ENCODE measurements around the gene CCDC158.
"Not testable (repeated sequence)": the region's sequence is repeated elsewhere in the genome, so short reads cannot be mapped to it uniquely, and the experiment has no call there.

Gene CCDC158

DNA sequence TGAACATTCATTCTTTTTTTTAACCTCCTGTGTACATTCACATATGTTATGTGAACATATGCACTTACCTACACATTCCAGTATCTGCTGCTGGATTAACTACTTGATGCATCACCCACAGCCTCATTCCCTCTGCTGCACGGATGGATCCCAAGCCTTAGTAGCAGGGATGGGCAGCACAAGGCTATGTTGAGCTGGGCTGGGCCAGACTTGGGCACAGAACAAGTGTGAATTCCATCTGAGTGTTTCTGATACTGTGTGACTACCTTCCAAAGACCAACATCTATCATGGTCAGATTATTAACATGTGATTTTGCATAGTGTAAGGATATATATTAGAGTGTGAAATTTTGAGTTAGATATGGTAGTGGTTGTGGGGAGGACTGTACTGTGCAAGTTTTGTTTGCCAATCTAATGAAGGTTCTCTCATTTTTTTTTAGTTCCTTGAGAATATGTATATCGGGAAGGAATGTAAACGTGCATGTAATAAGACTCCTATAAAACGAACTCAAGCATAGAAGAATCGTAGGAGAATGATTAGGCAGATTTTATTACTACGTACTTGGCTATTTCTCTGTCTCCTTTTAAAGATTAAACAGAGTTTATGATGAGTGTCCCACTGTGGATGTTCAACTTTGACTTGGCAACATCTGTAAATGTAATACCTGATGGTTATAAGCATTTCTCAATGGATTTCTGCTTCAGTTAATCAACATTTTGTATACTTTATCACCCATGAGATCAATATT, 137.8 kb downstream of the CCDC158 start:
- H3K79me2 ChIP-seq (ENCODE audit: control insufficient read depth, insufficient read depth, low read length, unreplicated experiment) = no peaks in the 10 kb centered on the region
- no peaks in the 10 kb centered on the region for H3K36me3 ChIP-seq (ENCODE audit: insufficient read depth, low read length)
- H3K27ac ChIP-seq (ENCODE audit: low read depth, low read length) = no peak overlapping the region
- no peaks in the 10 kb centered on the region for H3K4me1 ChIP-seq (ENCODE audit: control insufficient read depth, insufficient read depth, low read length, unreplicated experiment)
- H3K4me3 ChIP-seq (ENCODE audit: low read depth, low read length) = no peak overlapping the region
- H3K27me3 ChIP-seq (ENCODE audit: insufficient read depth, low read length) = no peaks in the 10 kb centered on the region
- H2AFZ ChIP-seq (ENCODE audit: low read length, unreplicated experiment) = no peak overlapping the region

DNA sequence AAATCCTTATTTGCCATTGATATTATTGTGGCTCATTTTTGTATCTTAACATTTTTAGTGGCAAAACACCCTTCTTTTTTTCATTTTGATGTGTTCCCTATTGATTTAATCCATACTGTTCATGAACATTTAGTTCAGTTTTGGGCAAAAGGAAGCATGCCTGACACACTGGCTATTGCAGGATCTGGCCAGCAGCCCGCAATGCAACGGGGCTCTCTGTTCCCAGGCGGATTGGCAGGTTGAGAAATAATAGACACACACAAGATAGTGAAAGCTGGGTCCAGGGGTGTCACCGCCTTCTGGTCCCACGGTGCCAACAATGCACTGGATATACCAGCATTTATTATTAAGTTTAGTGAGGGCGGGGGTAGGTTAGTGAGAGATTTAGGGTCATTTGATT, 139.3 kb downstream of the CCDC158 start:
- H2AFZ ChIP-seq (ENCODE audit: low read length, unreplicated experiment); H3K36me3 ChIP-seq (ENCODE audit: insufficient read depth, low read length); H3K4me3 ChIP-seq (ENCODE audit: low read depth, low read length); H3K27me3 ChIP-seq (ENCODE audit: insufficient read depth, low read length); H3K4me1 ChIP-seq (ENCODE audit: control insufficient read depth, insufficient read depth, low read length, unreplicated experiment); H3K79me2 ChIP-seq (ENCODE audit: control insufficient read depth, insufficient read depth, low read length, unreplicated experiment); H3K27ac ChIP-seq (ENCODE audit: low read depth, low read length): not testable (repeated sequence)

DNA sequence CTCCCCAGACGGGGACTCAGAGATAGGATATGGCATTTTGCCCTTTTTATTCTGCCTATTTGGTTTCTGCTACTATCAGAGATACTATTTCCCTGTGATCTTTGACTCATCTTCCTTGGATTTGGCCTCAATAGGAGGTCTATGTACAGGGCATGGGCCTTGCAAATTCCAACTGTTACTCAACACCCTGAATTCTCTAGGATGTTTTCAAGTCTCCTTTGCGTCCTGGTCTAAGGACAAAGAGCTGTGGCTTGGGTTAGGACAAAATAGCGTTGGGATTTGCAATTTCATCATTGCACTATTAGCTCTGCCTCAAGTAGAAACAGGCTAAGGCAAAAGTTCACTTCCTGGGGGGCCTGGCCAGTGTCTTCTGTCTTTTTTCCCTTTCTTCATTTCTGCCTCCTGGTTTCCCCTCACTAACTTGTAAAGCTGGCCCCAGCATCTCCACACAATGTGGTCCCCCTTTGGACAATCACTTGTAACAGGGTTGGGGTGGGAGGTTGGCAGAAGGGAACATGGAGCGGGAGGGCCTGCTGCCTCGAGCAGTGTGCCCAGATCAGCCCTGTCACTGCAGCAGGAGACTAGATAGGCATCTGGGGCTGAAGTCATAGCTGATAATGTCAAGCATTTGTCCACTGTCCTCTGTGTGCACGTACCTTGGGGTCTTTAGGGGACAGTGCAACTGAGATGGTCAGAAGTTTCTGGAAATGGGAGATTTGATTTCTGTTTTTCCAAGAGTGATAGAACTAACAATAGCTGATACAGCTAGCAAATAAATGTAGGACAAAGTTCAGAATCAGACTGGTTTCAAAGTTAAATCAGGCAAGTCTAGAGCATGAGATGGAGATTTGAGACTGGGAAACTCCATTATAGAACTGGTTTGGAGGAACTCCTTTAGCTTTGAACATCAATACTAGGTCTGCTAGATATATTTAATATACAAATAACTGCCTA, 140.2 kb downstream of the CCDC158 start:
- Histone ChIP-seq H2AFZ (ENCODE audit: low read length, unreplicated experiment) (no peak overlapping the region), H3K27ac (ENCODE audit: low read depth, low read length) (no peak overlapping the region), H3K4me3 (ENCODE audit: low read depth, low read length) (no peak overlapping the region), H3K27me3 (ENCODE audit: insufficient read depth, low read length) (no peaks in the 10 kb centered on the region), H3K4me1 (ENCODE audit: control insufficient read depth, insufficient read depth, low read length, unreplicated experiment) (no peaks in the 10 kb centered on the region), H3K36me3 (ENCODE audit: insufficient read depth, low read length) (no peaks in the 10 kb centered on the region), H3K79me2 (ENCODE audit: control insufficient read depth, insufficient read depth, low read length, unreplicated experiment) (no peaks in the 10 kb centered on the region)

DNA sequence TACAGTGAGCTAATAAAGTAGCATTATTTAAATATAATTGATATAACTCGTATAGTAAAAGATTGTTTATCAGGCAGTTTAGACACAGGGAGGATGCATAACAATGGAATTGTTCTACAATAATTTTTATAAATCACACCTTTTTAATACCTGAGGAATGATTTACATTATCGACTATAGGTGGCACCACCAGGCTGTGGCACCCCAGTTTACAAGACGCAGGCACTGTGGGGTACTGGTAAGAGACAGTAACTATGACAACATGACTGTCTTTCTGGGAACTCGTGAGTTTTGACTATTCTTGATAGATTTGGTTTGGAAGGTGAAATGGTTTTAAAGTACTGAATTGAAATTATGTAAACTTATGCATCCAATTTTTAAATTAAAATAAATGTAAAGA, 141.5 kb downstream of the CCDC158 start:
- Histone ChIP-seq H3K4me3 (ENCODE audit: low read depth, low read length) (no peak overlapping the region), H3K4me1 (ENCODE audit: control insufficient read depth, insufficient read depth, low read length, unreplicated experiment) (no peaks in the 10 kb centered on the region), H3K27me3 (ENCODE audit: insufficient read depth, low read length) (no peaks in the 10 kb centered on the region), H3K36me3 (ENCODE audit: insufficient read depth, low read length) (no peaks in the 10 kb centered on the region), H2AFZ (ENCODE audit: low read length, unreplicated experiment) (no peak overlapping the region), H3K27ac (ENCODE audit: low read depth, low read length) (no peak overlapping the region), H3K79me2 (ENCODE audit: control insufficient read depth, insufficient read depth, low read length, unreplicated experiment) (no peaks in the 10 kb centered on the region)

DNA sequence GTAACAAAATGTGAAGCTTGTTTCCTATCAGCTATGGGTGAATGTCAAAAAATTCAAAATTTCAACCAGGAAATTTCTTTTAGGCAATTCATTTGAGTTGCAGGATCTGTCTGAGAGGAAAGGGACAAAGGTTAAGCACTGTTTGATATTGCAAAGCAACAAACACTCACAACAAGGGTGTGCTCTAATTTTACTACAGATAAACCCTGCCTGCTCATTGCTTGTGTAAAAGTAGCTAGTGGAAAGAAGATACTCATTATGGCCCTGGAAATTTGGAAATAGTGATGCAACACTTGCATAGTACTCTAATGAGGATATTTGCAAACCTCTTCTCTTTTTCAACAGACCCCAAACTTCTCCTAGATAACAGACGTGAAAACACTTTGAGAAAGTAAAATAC, 142.4 kb downstream of the CCDC158 start:
- Histone ChIP-seq H2AFZ (ENCODE audit: low read length, unreplicated experiment) (no peak overlapping the region), H3K27me3 (ENCODE audit: insufficient read depth, low read length) (no peaks in the 10 kb centered on the region), H3K36me3 (ENCODE audit: insufficient read depth, low read length) (no peaks in the 10 kb centered on the region), H3K4me3 (ENCODE audit: low read depth, low read length) (no peak overlapping the region), H3K79me2 (ENCODE audit: control insufficient read depth, insufficient read depth, low read length, unreplicated experiment) (no peaks in the 10 kb centered on the region), H3K4me1 (ENCODE audit: control insufficient read depth, insufficient read depth, low read length, unreplicated experiment) (no peaks in the 10 kb centered on the region), H3K27ac (ENCODE audit: low read depth, low read length) (no peak overlapping the region)

DNA sequence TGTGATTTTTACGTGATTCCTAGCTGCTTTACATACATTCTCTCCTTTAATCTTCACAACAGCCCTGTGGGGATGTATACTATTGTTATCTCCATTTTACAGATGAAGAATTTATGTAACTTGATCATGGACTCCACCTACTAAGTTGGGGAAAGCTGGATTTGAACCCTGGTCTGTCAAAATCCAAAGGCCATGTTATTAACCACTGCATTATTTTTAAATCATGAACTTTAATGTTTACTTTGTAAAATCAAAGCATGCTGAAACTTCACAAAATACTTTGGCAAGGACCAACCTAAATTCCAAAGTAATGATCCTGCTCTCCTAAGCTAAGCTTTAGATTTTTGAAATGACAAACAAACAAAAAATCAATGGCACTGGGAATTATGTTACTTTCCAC, 143.3 kb downstream of the CCDC158 start:
- no peak overlapping the region for H3K4me3 ChIP-seq (ENCODE audit: low read depth, low read length)
- H2AFZ ChIP-seq (ENCODE audit: low read length, unreplicated experiment) = no peak overlapping the region
- no peaks in the 10 kb centered on the region for H3K27me3 ChIP-seq (ENCODE audit: insufficient read depth, low read length)
- no peak overlapping the region for H3K27ac ChIP-seq (ENCODE audit: low read depth, low read length)
- no peaks in the 10 kb centered on the region for H3K4me1 ChIP-seq (ENCODE audit: control insufficient read depth, insufficient read depth, low read length, unreplicated experiment)
- no peaks in the 10 kb centered on the region for H3K36me3 ChIP-seq (ENCODE audit: insufficient read depth, low read length)
- H3K79me2 ChIP-seq (ENCODE audit: control insufficient read depth, insufficient read depth, low read length, unreplicated experiment) = no peaks in the 10 kb centered on the region

DNA sequence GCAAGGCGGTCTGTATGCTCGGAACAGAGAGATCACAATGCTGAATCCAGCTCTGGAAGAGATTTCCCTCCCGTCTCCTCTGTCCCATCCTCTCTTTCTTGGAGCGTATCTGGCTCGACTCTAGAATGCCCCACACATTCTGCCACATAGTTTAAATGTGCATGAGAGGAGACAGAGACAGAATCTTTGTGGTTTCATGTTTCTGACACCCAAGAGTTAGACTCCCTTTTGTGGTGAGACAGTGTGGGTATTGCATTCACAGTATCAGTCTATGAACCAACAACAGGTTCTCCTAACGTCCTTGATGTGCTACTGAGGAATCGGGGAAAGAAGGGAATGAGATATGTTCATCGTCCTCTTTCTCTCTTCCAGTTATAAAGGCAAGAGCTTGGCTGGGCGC, 144.1 kb downstream of the CCDC158 start:
- no peaks in the 10 kb centered on the region for H3K36me3 ChIP-seq (ENCODE audit: insufficient read depth, low read length)
- no peaks in the 10 kb centered on the region for H3K4me1 ChIP-seq (ENCODE audit: control insufficient read depth, insufficient read depth, low read length, unreplicated experiment)
- no peaks in the 10 kb centered on the region for H3K27me3 ChIP-seq (ENCODE audit: insufficient read depth, low read length)
- H3K27ac ChIP-seq (ENCODE audit: low read depth, low read length) = no peak overlapping the region
- no peaks in the 10 kb centered on the region for H3K79me2 ChIP-seq (ENCODE audit: control insufficient read depth, insufficient read depth, low read length, unreplicated experiment)
- no peak overlapping the region for H3K4me3 ChIP-seq (ENCODE audit: low read depth, low read length)
- H2AFZ ChIP-seq (ENCODE audit: low read length, unreplicated experiment) = no peak overlapping the region

DNA sequence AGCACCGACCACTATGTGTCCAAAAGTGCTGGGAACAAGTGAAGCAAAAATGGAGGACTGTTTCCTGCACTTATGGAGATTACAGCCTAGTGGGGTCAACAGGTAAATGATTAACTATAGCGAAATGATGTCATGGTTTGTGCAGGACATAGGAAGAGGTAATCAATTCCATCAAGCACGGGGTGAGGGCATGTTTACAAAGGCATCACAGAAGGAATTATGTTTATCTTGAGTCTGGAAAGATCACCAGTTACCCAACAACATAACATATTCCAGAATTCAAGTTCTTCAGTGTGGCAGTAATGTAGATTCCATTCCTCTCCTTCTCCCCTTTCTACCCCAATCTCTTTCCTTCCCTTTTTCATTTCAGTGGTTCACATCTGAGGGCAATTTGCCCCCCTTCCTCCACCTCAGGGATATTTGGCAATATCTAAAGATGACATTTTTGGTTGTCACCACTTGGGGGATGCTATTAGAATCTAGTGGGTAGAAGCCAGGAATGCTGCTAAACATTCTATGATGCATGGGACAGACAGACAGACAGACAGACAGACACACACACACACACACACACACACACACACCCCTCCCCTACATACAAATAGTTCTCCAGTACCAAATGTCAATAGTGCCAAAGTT, 145.3 kb downstream of the CCDC158 start:
- H2AFZ ChIP-seq (ENCODE audit: low read length, unreplicated experiment) = no peak overlapping the region
- H3K4me3 ChIP-seq (ENCODE audit: low read depth, low read length) = no peak overlapping the region
- no peaks in the 10 kb centered on the region for H3K79me2 ChIP-seq (ENCODE audit: control insufficient read depth, insufficient read depth, low read length, unreplicated experiment)
- H3K4me1 ChIP-seq (ENCODE audit: control insufficient read depth, insufficient read depth, low read length, unreplicated experiment) = no peaks in the 10 kb centered on the region
- no peak overlapping the region for H3K27ac ChIP-seq (ENCODE audit: low read depth, low read length)
- no peaks in the 10 kb centered on the region for H3K36me3 ChIP-seq (ENCODE audit: insufficient read depth, low read length)
- peaks cover 10% of the 10 kb centered on the region for H3K27me3 ChIP-seq (ENCODE audit: insufficient read depth, low read length)

DNA sequence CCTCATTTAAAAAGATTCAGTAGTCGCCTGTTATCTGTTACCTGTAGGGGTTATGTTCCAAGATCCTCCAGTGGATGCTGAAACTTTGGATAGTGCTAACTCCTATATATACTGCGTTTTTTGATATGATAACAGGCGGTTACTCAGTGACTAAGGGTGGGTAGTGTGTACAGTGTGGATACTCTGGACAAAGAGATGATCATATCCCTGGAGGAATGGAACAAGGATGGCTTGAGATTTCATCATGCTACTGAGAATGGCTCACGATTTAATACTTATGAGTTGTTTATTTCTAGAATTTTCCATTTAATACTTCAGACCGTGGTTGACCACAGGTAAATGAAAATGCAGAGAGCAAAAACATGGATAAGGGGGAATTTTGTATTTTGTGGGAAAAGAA, 147.9 kb downstream of the CCDC158 start:
- Histone ChIP-seq H3K36me3 (ENCODE audit: insufficient read depth, low read length) (no peaks in the 10 kb centered on the region), H3K4me3 (ENCODE audit: low read depth, low read length) (no peak overlapping the region), H2AFZ (ENCODE audit: low read length, unreplicated experiment) (no peak overlapping the region), H3K4me1 (ENCODE audit: control insufficient read depth, insufficient read depth, low read length, unreplicated experiment) (no peaks in the 10 kb centered on the region), H3K79me2 (ENCODE audit: control insufficient read depth, insufficient read depth, low read length, unreplicated experiment) (no peaks in the 10 kb centered on the region), H3K27me3 (ENCODE audit: insufficient read depth, low read length) (peaks cover 11% of the 10 kb centered on the region), H3K27ac (ENCODE audit: low read depth, low read length) (no peak overlapping the region)

DNA sequence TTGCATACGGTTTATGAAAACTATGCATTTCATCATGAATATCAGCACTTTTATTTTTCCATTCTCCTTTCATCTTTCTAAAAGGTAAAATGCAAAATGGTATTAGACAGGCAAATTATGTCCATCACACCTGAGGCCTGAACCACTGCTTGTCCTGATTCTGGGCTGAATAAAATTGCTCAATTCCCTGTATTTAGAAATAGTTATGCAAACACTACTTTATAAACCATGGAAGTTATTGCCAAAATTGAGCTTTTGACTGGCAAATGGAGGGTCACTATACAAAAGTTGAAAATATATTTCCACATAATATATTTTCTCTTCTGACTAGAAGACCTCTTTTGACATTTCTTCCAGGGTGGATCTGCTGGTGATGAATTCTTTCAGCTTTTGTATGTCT, 148.4 kb downstream of the CCDC158 start:
- H3K4me1 ChIP-seq (ENCODE audit: control insufficient read depth, insufficient read depth, low read length, unreplicated experiment) = no peaks in the 10 kb centered on the region

More for the DNA sequence above, 148.4 kb downstream of the CCDC158 start:
- Histone ChIP-seq H3K27me3 (ENCODE audit: insufficient read depth, low read length) (peaks cover 13% of the 10 kb centered on the region), H3K79me2 (ENCODE audit: control insufficient read depth, insufficient read depth, low read length, unreplicated experiment) (no peaks in the 10 kb centered on the region), H3K27ac (ENCODE audit: low read depth, low read length) (no peak overlapping the region), H2AFZ (ENCODE audit: low read length, unreplicated experiment) (no peak overlapping the region), H3K4me3 (ENCODE audit: low read depth, low read length) (no peak overlapping the region), H3K36me3 (ENCODE audit: insufficient read depth, low read length) (no peaks in the 10 kb centered on the region)
